CD4-positive, alpha-beta T cell (primary cell): ENCODE measurements around the gene JCHAIN. TPM values are rescaled to one million over a fixed set of nuclear protein-coding genes. Genes with fewer than 3 reads are reported as not detected.

ENCODE experiments used
- ATAC-seq: fragments of 200-7000 bp; cut with Tn5 transposase; one replicate; pipeline ENCODE4 v1.10.0; 2022; ENCODE audit warnings: mild to moderate bottlenecking; ENCODE audit not compliant: poor library complexity
- CTCF ChIA-PET: fragments of 350-600 bp; sonication (Branson Sonifier 250); formaldehyde crosslinking; loops from one replicate; lab custom pipeline; 2021; ENCODE audit warnings: antibody characterized with exemption, inconsistent platforms; lab: Charles Lee
- POLR2A ChIA-PET: fragments of 350-600 bp; sonication (Branson Sonifier 250); formaldehyde crosslinking; loops from one replicate; lab custom pipeline; 2021; ENCODE audit warnings: antibody characterized with exemption, inconsistent platforms; lab: Charles Lee
- DNase-seq, 14 experiments: peaks; one replicate each; pipeline ENCODE4 v3.0.0-alpha.2; 2013 to 2020; ENCODE audit warnings: mixed read lengths in 2 of 14
- H3K27ac ChIP-seq, 2 donors: one replicate each; pipeline versions ENCODE4 v1.5.1 to v1.7.0; 2013; ENCODE audit warnings: low read length in 2 of 2, low read depth in 1 of 2, mild to moderate bottlenecking in 1 of 2
- H3K27me3 ChIP-seq, 2 experiments: 1 replicate in 1 of 2; 2 replicates in 1 of 2; pipeline versions ENCODE4 v1.6.1 to v1.7.0; 2013; ENCODE audit warnings: low read length in 2 of 2, control low read depth in 1 of 2, mild to moderate bottlenecking in 1 of 2, moderate library complexity in 1 of 2; ENCODE audit not compliant: insufficient read depth in 2 of 2, control insufficient read depth in 1 of 2
- H3K36me3 ChIP-seq: one replicate; pipeline ENCODE4 v1.6.1; 2013; ENCODE audit warnings: low read length, control low read depth; ENCODE audit not compliant: insufficient read depth
- H3K4me1 ChIP-seq: one replicate; pipeline ENCODE4 v1.6.1; 2013; ENCODE audit warnings: low read length, control low read depth; ENCODE audit not compliant: insufficient read depth
- H3K4me3 ChIP-seq: one replicate; pipeline ENCODE4 v1.5.1; 2013; ENCODE audit warnings: mild to moderate bottlenecking, low read length, moderate library complexity
- H3K9me3 ChIP-seq, 2 experiments: 1 replicate in 1 of 2; 2 replicates in 1 of 2; pipeline versions ENCODE4 v1.6.1 to v1.7.0; 2013; ENCODE audit warnings: low read length in 2 of 2, mild to moderate bottlenecking in 2 of 2, control low read depth in 1 of 2, moderate library complexity in 1 of 2; ENCODE audit not compliant: control insufficient read depth in 1 of 2, insufficient read depth in 1 of 2
- H3K27ac Mint-ChIP-seq: one replicate; pipeline ENCODE4 v1.8.0; 2020; ENCODE audit warnings: mixed read lengths
- H3K27me3 Mint-ChIP-seq: one replicate; pipeline ENCODE4 v1.8.0; 2021; ENCODE audit warnings: mixed read lengths
- H3K36me3 Mint-ChIP-seq: one replicate; pipeline ENCODE4 v1.8.0; 2021; ENCODE audit warnings: low read depth, mixed read lengths
- H3K4me1 Mint-ChIP-seq: one replicate; pipeline ENCODE4 v1.8.0; 2021; ENCODE audit warnings: low read depth, mixed read lengths
- H3K4me3 Mint-ChIP-seq: one replicate; pipeline ENCODE4 v1.8.0; 2020; ENCODE audit warnings: mild to moderate bottlenecking, mixed read lengths
- H3K9me3 Mint-ChIP-seq: one replicate; pipeline ENCODE4 v1.8.0; 2020; ENCODE audit warnings: mixed read lengths
- CTCF ChIP-seq: fragments of 200-600 bp; IDR thresholded peaks from one replicate; pipeline ENCODE4 v1.8.0; 2022; ENCODE audit warnings: antibody characterized with exemption, mild to moderate bottlenecking
- intact Hi-C, 2 experiments: fragments of 100-400 bp; cut with DNase I in 1 of 2; cut with micrococcal nuclease in 1 of 2; formaldehyde crosslinking; loops; one replicate each; pipeline versions ENCODE4 v1.15.1 to v1.9.0; 2023 to 2025; cut with DNase I, micrococcal nuclease
- total RNA-seq, 174 experiments: library from RNA in 2 of 174; stranded (reverse) in 2 of 174; gene quantifications; one replicate each; pipeline ENCODE4 v1.2.3 and lab custom pipeline; 2021 to 2026

The JCHAIN gene
- total RNA-seq, 2 experiments from 2014 or later, result 1.0 to 2.7 TPM

GRCh38 chr4:70640192-70640591 is 26.1 kb downstream of the JCHAIN start:
- Histone ChIP-seq H3K36me3 (no peaks in the 10 kb centered on the region), H3K9me3 (no peaks in the 10 kb centered on the region), H3K27ac (no peak overlapping the region), H3K27me3 (no peaks in the 10 kb centered on the region), H3K4me1 (no peaks in the 10 kb centered on the region), H3K4me3 (no peak overlapping the region)
- intact Hi-C loops, result no loop called here
- no peak for TF ChIP-seq CTCF
- H3K9me3 Mint-ChIP-seq, result no peaks in the 10 kb centered on the region
- ChIA-PET POLR2A (no interaction called here), CTCF (no interaction called here)
- no peak overlapping the region for H3K27ac Mint-ChIP-seq
- H3K27me3 Mint-ChIP-seq, result no peaks in the 10 kb centered on the region
- no peak for ATAC-seq
- no peaks in the 10 kb centered on the region for H3K36me3 Mint-ChIP-seq
- H3K4me3 Mint-ChIP-seq, result no peak overlapping the region
- H3K4me1 Mint-ChIP-seq, result no peaks in the 10 kb centered on the region
- no peak for DNase-seq

- Mint-ChIP-seq H3K27me3 (no peaks in the 10 kb centered on the region), H3K27ac (no peak overlapping the region), H3K36me3 (no peaks in the 10 kb centered on the region), H3K9me3 (no peaks in the 10 kb centered on the region), H3K4me3 (no peak overlapping the region), H3K4me1 (no peaks in the 10 kb centered on the region)
- H3K9me3 ChIP-seq, result no peaks in the 10 kb centered on the region
- ATAC-seq (no peak), DNase-seq (no peak)
- no peak overlapping the region for H3K27ac ChIP-seq
- ChIA-PET CTCF (no interaction called here), POLR2A (no interaction called here)
- no peak for TF ChIP-seq CTCF
- no peak overlapping the region for H3K4me3 ChIP-seq
- H3K27me3 ChIP-seq, result no peaks in the 10 kb centered on the region
- H3K4me1 ChIP-seq, result no peaks in the 10 kb centered on the region
- no peaks in the 10 kb centered on the region for H3K36me3 ChIP-seq
- intact Hi-C loops, result no loop called here
Measured at GRCh38 chr4:70637239-70637913, 28.9 kb downstream of the JCHAIN start.

- H3K4me1 Mint-ChIP-seq, result no peaks in the 10 kb centered on the region
Measured at GRCh38 chr4:70634482-70634881, 31.8 kb downstream of the JCHAIN start.

More at GRCh38 chr4:70634482-70634881, 31.8 kb downstream of the JCHAIN start:
- Mint-ChIP-seq H3K4me3 (no peak overlapping the region), H3K27me3 (no peaks in the 10 kb centered on the region), H3K9me3 (no peaks in the 10 kb centered on the region), H3K27ac (no peak overlapping the region), H3K36me3 (no peaks in the 10 kb centered on the region)
- TF ChIP-seq CTCF, result no peak
- Histone ChIP-seq H3K27me3 (no peaks in the 10 kb centered on the region), H3K36me3 (no peaks in the 10 kb centered on the region), H3K9me3 (no peaks in the 10 kb centered on the region), H3K27ac (no peak overlapping the region), H3K4me1 (no peaks in the 10 kb centered on the region), H3K4me3 (no peak overlapping the region)
- CTCF ChIA-PET, result no interaction called here
- POLR2A ChIA-PET, result no interaction called here
- intact Hi-C loops, result no loop called here
- ATAC-seq, result no peak
- DNase-seq, result no peak
